H1 (cell line): ENCODE results near the gene THOP1. TPM values are rescaled to one million over a fixed set of nuclear protein-coding genes. Genes with fewer than 3 reads are reported as not detected.

Experiments
- CTCF ChIA-PET: fragments of 300-600 bp; sonication (Branson Sonifier 250); formaldehyde crosslinking; loops from one replicate; lab custom pipeline; 2021; ENCODE audit not compliant: partially characterized antibody; lab: Charles Lee
- POLR2A ChIA-PET: fragments of 300-600 bp; sonication (Branson Sonifier 250); formaldehyde crosslinking; loops from one replicate; lab custom pipeline; 2021; ENCODE audit warnings: inconsistent platforms; ENCODE audit not compliant: partially characterized antibody; lab: Charles Lee
- DNase-seq, 2 experiments: peaks; one replicate each; pipeline versions ENCODE4 v3.0.0 to v3.0.0-alpha.2; 2010 to 2022; ENCODE audit warnings: low spot score in 2 of 2, low read depth in 1 of 2, mixed read lengths in 1 of 2
- FAIRE-seq: peaks from 2 replicates; lab custom pipeline; 2011; peaks lifted over from hg19 to GRCh38; lab: Jason Lieb, UNC
- H2AFZ ChIP-seq: 2 replicates; pipeline ENCODE4 v1.8.1; 2012; ENCODE audit warnings: low read length, inconsistent platforms
- H2AK5ac ChIP-seq: 2 replicates; pipeline ENCODE4 v1.6.1; 2013; ENCODE audit warnings: low read depth, low read length
- H2BK120ac ChIP-seq: replicated peaks from 2 replicates; pipeline ENCODE3; 2013; ENCODE audit warnings: low read depth, low read length, inconsistent platforms
- H2BK12ac ChIP-seq: 2 replicates; pipeline ENCODE4 v1.6.1; 2013; ENCODE audit warnings: low read depth, low read length
- H2BK15ac ChIP-seq: 2 replicates; pipeline ENCODE4 v1.6.1; 2013; ENCODE audit warnings: low read length
- H2BK20ac ChIP-seq: 2 replicates; pipeline ENCODE4 v1.6.1; 2013; ENCODE audit warnings: low read length
- H2BK5ac ChIP-seq: 2 replicates; pipeline ENCODE4 v1.6.1; 2013; ENCODE audit warnings: low read depth, low read length
- H3K14ac ChIP-seq: 2 replicates; pipeline ENCODE4 v1.6.1; 2013; ENCODE audit warnings: inconsistent platforms; ENCODE audit not compliant: insufficient read length
- H3K18ac ChIP-seq: 2 replicates; pipeline ENCODE4 v1.6.1; 2013; ENCODE audit warnings: low read length; ENCODE audit errors: extremely low read depth
- H3K23ac ChIP-seq: 2 replicates; pipeline ENCODE4 v1.6.1; 2013; ENCODE audit warnings: inconsistent platforms; ENCODE audit not compliant: insufficient read length
- H3K23me2 ChIP-seq: 2 replicates; pipeline ENCODE4 v1.6.1; 2013; ENCODE audit warnings: low read depth, low read length
- H3K27ac ChIP-seq: 2 replicates; pipeline ENCODE4 v1.6.1; 2011; ENCODE audit warnings: low read depth, low read length, inconsistent platforms
- H3K27me3 ChIP-seq, 4 experiments: replicated peaks in 1 of 4; 1 replicate in 1 of 4; 2 replicates in 3 of 4; pipeline versions ENCODE4 v1.6.1 to v1.8.1; 2011 to 2013; ENCODE audit warnings: low read length in 3 of 4, mild to moderate bottlenecking in 3 of 4, inconsistent platforms in 2 of 4, mixed read lengths in 2 of 4, moderate library complexity in 1 of 4; ENCODE audit not compliant: control insufficient read depth in 3 of 4, insufficient read depth in 3 of 4; ENCODE audit errors: extremely low read depth in 1 of 4
- H3K36me3 ChIP-seq, 4 experiments: 2 replicates each; pipeline versions ENCODE4 v1.6.1 to v1.8.1; 2011 to 2013; ENCODE audit warnings: mild to moderate bottlenecking in 4 of 4, low read length in 3 of 4, moderate library complexity in 2 of 4, control low read depth in 1 of 4, inconsistent platforms in 1 of 4; ENCODE audit not compliant: insufficient read depth in 4 of 4, control insufficient read depth in 2 of 4
- H3K4ac ChIP-seq: replicated peaks from 2 replicates; pipeline ENCODE3; 2013; ENCODE audit warnings: low read length, low read depth, mixed read lengths, inconsistent platforms; ENCODE audit not compliant: insufficient read length
- H3K4me1 ChIP-seq, 4 experiments: replicated peaks in 1 of 4; 1 replicate in 1 of 4; 2 replicates in 3 of 4; pipeline versions ENCODE4 v1.6.1 to v1.8.1; 2011 to 2013; ENCODE audit warnings: low read length in 3 of 4, inconsistent platforms in 2 of 4, mixed read lengths in 1 of 4; ENCODE audit not compliant: insufficient read depth in 4 of 4, control insufficient read depth in 3 of 4
- H3K4me2 ChIP-seq, 2 experiments: 2 replicates each; pipeline versions ENCODE4 v1.6.1 to v1.8.1; 2011 to 2013; ENCODE audit warnings: low read depth in 2 of 2, low read length in 2 of 2, control low read depth in 1 of 2, inconsistent platforms in 1 of 2, mild to moderate bottlenecking in 1 of 2; ENCODE audit not compliant: insufficient read depth in 1 of 2
- H3K4me3 ChIP-seq, 4 experiments: fragments of 200-600, 300-600 bp in 1 of 4; sonication (generic), shearing (Covaris generic), sonication (Bioruptor Twin) in 1 of 4; 2 replicates each; pipeline versions ENCODE4 v1.5.1 to v1.8.1; 2011 to 2016; ENCODE audit warnings: low read length in 4 of 4, low read depth in 3 of 4, control low read depth in 2 of 4, inconsistent platforms in 2 of 4, mild to moderate bottlenecking in 2 of 4, mixed read lengths in 1 of 4, moderate library complexity in 1 of 4; ENCODE audit not compliant: insufficient read depth in 2 of 4; ENCODE audit errors: extremely low read depth in 1 of 4
- H3K56ac ChIP-seq: replicated peaks from 2 replicates; pipeline ENCODE3; 2013; ENCODE audit warnings: low read depth, mild to moderate bottlenecking, mixed read lengths, low read length, inconsistent platforms; ENCODE audit not compliant: insufficient read length
- H3K79me1 ChIP-seq: 2 replicates; pipeline ENCODE4 v1.6.1; 2013; ENCODE audit warnings: low read depth, low read length, control low read depth
- H3K79me2 ChIP-seq, 2 experiments: 2 replicates each; pipeline versions ENCODE4 v1.6.1 to v1.8.1; 2012 to 2013; ENCODE audit warnings: low read length in 2 of 2, mild to moderate bottlenecking in 2 of 2, inconsistent platforms in 1 of 2; ENCODE audit not compliant: insufficient read depth in 2 of 2, control insufficient read depth in 1 of 2
- H3K9ac ChIP-seq, 4 experiments: replicated peaks in 1 of 4; 1 replicate in 1 of 4; 2 replicates in 3 of 4; pipeline versions ENCODE4 v1.6.1 to v1.8.1; 2011 to 2013; ENCODE audit warnings: low read depth in 3 of 4, low read length in 3 of 4, control low read depth in 2 of 4, mild to moderate bottlenecking in 2 of 4, moderate library complexity in 2 of 4, inconsistent platforms in 1 of 4; ENCODE audit errors: extremely low read depth in 1 of 4
- H3K9me3 ChIP-seq, 2 experiments: 2 replicates each; pipeline versions ENCODE4 v1.6.1 to v1.8.1; 2012 to 2013; ENCODE audit warnings: mild to moderate bottlenecking in 2 of 2, moderate library complexity in 2 of 2, control low read depth in 1 of 2, inconsistent platforms in 1 of 2, low read depth in 1 of 2, low read length in 1 of 2, mixed read lengths in 1 of 2; ENCODE audit not compliant: insufficient read depth in 2 of 2
- H4K20me1 ChIP-seq, 2 experiments: replicated peaks in 1 of 2; 2 replicates each; pipeline versions ENCODE3 to v1.8.1; 2011 to 2013; ENCODE audit warnings: inconsistent platforms in 2 of 2, low read length in 2 of 2, mild to moderate bottlenecking in 1 of 2; ENCODE audit not compliant: insufficient read depth in 2 of 2, control insufficient read depth in 1 of 2
- H4K5ac ChIP-seq: 2 replicates; pipeline ENCODE4 v1.6.1; 2013; ENCODE audit warnings: low read length, low read depth, mixed read lengths, inconsistent platforms; ENCODE audit not compliant: insufficient read length
- H4K8ac ChIP-seq: 2 replicates; pipeline ENCODE4 v1.8.0; 2013; ENCODE audit warnings: mild to moderate bottlenecking, moderate library complexity, low read length, inconsistent platforms; ENCODE audit not compliant: insufficient read depth; ENCODE audit errors: extremely low read depth
- H4K91ac ChIP-seq: replicated peaks from 2 replicates; pipeline ENCODE3; 2013; ENCODE audit warnings: low read length, mixed read lengths, inconsistent platforms; ENCODE audit not compliant: insufficient read length
- BACH1 ChIP-seq: IDR thresholded peaks from 2 replicates; pipeline ENCODE4 v1.6.1; 2012; ENCODE audit warnings: low read length, improper control_type of control experiment
- GABPA ChIP-seq: IDR thresholded peaks from 2 replicates; pipeline ENCODE4 v1.6.1; 2011; ENCODE audit warnings: mild to moderate bottlenecking, low read length, moderate library complexity, borderline replicate concordance; ENCODE audit not compliant: insufficient read depth
- WGBS, 2 experiments: shearing (Covaris generic) in 1 of 2; methylation state at CpG; one replicate each; pipeline versions ENCODE4 v1.1.6 to v1.1.7; 2013 to 2015; ENCODE audit warnings: low lambda C conversion rate in 2 of 2, mixed read lengths in 2 of 2, inconsistent platforms in 1 of 2, low coverage in 1 of 2, missing lambda C conversion rate in 1 of 2; ENCODE audit not compliant: insufficient replicate concordance in 2 of 2, insufficient coverage in 1 of 2, insufficient read length in 1 of 2; ENCODE audit errors: extremely low coverage in 1 of 2, missing lambda C conversion rate in 1 of 2; 5-methylcytosine and 5-hydroxymethylcytosine counted together
- polyA plus RNA-seq, 7 experiments: library from polyadenylated mRNA; depleted of rRNA in 3 of 7; stranded (reverse) in 5 of 7; unstranded in 2 of 7; fragments of >200 nt in 5 of 7; fragments of 200-250 nt in 2 of 7; gene quantifications; 1 replicate in 5 of 7; 2 replicates in 1 of 7; 4 replicates in 1 of 7; pipeline versions ENCODE4 v1.2.1 to v1.2.3, GENCODE V29; 2011 to 2013; ENCODE audit warnings: missing spikeins in 2 of 7, mixed read lengths in 2 of 7
- total RNA-seq: library from RNA; stranded (reverse); fragmentation: NEBNext Ultra II Directional; extraction: Animal tissue kit (Norgen Biotek cat#: 25700); gene quantifications from 2 replicates; pipeline ENCODE4 v1.2.1, GENCODE V29; 2021

THOP1 gene
- total and polyA plus RNA-seq, 2 of the 8 experiments (the other 6 are each of a cell fraction or from before 2014, with no cell fraction given), result 136 to 159 TPM

DNA sequence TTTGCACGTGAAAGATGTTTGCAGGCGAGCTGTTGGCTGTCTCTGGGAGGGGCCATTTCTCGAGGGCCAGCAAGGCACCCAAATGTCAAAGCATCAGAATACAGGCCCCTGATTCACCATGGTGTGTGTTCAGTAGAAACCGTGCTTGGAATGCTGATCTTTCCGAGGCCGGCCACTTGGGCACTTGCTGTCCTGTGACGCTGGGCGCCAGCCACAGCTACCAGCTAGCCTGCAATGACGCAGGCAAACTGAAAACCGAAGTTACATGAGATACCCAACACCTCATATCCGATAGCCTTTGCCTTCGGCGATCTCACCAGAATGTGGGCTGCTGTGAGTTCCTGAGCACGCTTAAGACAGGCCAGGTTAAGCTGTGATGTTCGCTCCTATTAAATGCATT lies 12.0 kb downstream of the THOP1 start:
- Histone ChIP-seq H4K5ac (no peak overlapping the region), H3K23ac (no peak overlapping the region), H3K36me3 (peaks cover 25 to 70% (median 52%) of the 10 kb centered on the region in 4 experiments), H3K56ac (no peak overlapping the region), H3K27me3 (no peaks in the 10 kb centered on the region; a peak in 1 of 7 replicates), H2BK12ac (no peak overlapping the region), H3K14ac (no peak overlapping the region), H3K9me3 (no peaks in the 10 kb centered on the region), H2BK5ac (no peak overlapping the region; the same call in 1 of the 2 replicates), H3K27ac (no peak overlapping the region), H3K79me1 (peaks cover 9% of the 10 kb centered on the region), H2BK15ac (no peak overlapping the region), H3K79me2 (no peaks in the 10 kb centered on the region), H3K23me2 (peaks cover 6% of the 10 kb centered on the region; the same call in 1 of the 2 replicates), H2AK5ac (no peak overlapping the region), H3K9ac (no peak overlapping the region), H2BK20ac (no peak overlapping the region), H4K8ac (no peak overlapping the region), H2BK120ac (no peak overlapping the region), H3K4me3 (no peak overlapping the region), H3K4me1 (no peaks in the 10 kb centered on the region; a peak in 2 of 7 replicates), H4K91ac (no peak overlapping the region), H3K4me2 (no peak overlapping the region), H2AFZ (no peak overlapping the region), H4K20me1 (peaks cover 8 to 23% of the 10 kb centered on the region in 2 experiments), H3K18ac (no peak overlapping the region), H3K4ac (no peak overlapping the region)
- 92% methylated on average over 15 of the region's 15 CpGs; no CpG with 5 or more reads in 1 of the 2 experiments for WGBS, 2 experiments
- POLR2A ChIA-PET, result interaction anchor here (1.2 kb wide), 1 partner anchor 10 kb away, joined by 5 read pairs; no protein-coding TSS in a partner anchor
- DNase-seq (no peak), FAIRE-seq (no peak)
- TF ChIP-seq GABPA, result no peak
- no peak for TF ChIP-seq BACH1
- CTCF ChIA-PET, result interaction anchor here (0.8 kb wide), 1 partner anchor 51 kb away, joined by 3 read pairs; no protein-coding TSS in a partner anchor
